Lung (tissue), 12 donors: ENCODE data around the gene CFAP58. TPM values are rescaled to one million over a fixed set of nuclear protein-coding genes. Genes with fewer than 3 reads are reported as not detected.
A peak's percentile ranks its signal among the peaks of the same experiment; 100 is the strongest.

ENCODE experiments used
- ATAC-seq: fragments of 200-7000 bp; cut with Tn5 transposase; one replicate; pipeline ENCODE4 v1.9.1; 2020; ENCODE audit warnings: moderate number of reproducible peaks; ENCODE audit not compliant: insufficient read depth, low FRiP score
- DNase-seq, 3 donors: peaks; one replicate each; pipeline ENCODE4 v3.0.0-alpha.2; 2013 to 2017
- H3K27ac ChIP-seq, 2 donors: one replicate each; pipeline ENCODE4 v1.5.1; 2013; ENCODE audit warnings: mild to moderate bottlenecking in 2 of 2, moderate library complexity in 2 of 2, control low read depth in 1 of 2, inconsistent platforms in 1 of 2, low read depth in 1 of 2, low read length in 1 of 2
- H3K27me3 ChIP-seq, 3 donors: one replicate each; pipeline ENCODE4 v1.5.1; 2013; ENCODE audit warnings: low read length in 2 of 3; ENCODE audit not compliant: control insufficient read depth in 3 of 3, insufficient read depth in 3 of 3
- H3K36me3 ChIP-seq, 4 donors: one replicate each; pipeline ENCODE4 v1.5.1; 2013; ENCODE audit warnings: low read length in 4 of 4, mild to moderate bottlenecking in 1 of 4, moderate library complexity in 1 of 4; ENCODE audit not compliant: control insufficient read depth in 4 of 4, insufficient read depth in 4 of 4
- H3K4me1 ChIP-seq, 5 donors: one replicate each; pipeline ENCODE4 v1.5.1; 2013; ENCODE audit warnings: low read length in 5 of 5, mild to moderate bottlenecking in 2 of 5, moderate library complexity in 1 of 5; ENCODE audit not compliant: control insufficient read depth in 5 of 5, insufficient read depth in 5 of 5
- H3K4me3 ChIP-seq: one replicate; pipeline ENCODE4 v1.5.1; 2013; ENCODE audit warnings: mild to moderate bottlenecking, control low read depth, moderate library complexity
- H3K9ac ChIP-seq, 2 donors: one replicate each; pipeline ENCODE4 v1.5.1; 2013; ENCODE audit warnings: low read length in 2 of 2, control low read depth in 1 of 2; ENCODE audit not compliant: insufficient read depth in 1 of 2
- H3K9me3 ChIP-seq, 4 donors: one replicate each; pipeline ENCODE4 v1.5.1; 2013; ENCODE audit warnings: low read length in 3 of 4, mild to moderate bottlenecking in 1 of 4, moderate library complexity in 1 of 4; ENCODE audit not compliant: control insufficient read depth in 4 of 4, insufficient read depth in 3 of 4
- WGBS, 2 donors: extraction: QIAGEN DNeasy Blood & Tissue Kit; methylation state at CpG; one replicate each; pipeline ENCODE4 v1.1.7; 2013; 5-methylcytosine and 5-hydroxymethylcytosine counted together
- polyA plus RNA-seq, 2 donors: library from polyadenylated mRNA; stranded (reverse); fragments of 200-250 nt; gene quantifications; one replicate each; pipeline ENCODE4 v1.2.1, GENCODE V29; 2013
- total RNA-seq, 2 donors: library from RNA; depleted of rRNA in 1 of 2; stranded (reverse); fragments of >200 nt in 1 of 2; gene quantifications; one replicate each; pipeline ENCODE4 v1.2.1, GENCODE V29; 2014 to 2021
- TF ChIP-seq, protein P1 (sequence below): IDR thresholded peaks from 2 replicates; pipeline ENCODE4 v1.5.1; 2012; ENCODE audit warnings: mild to moderate bottlenecking; ENCODE audit errors: control extremely low read depth, extremely low read depth
- donor health status: control.
- donor health status: control.
- donor health status: Bipolar disorder and iron deficiency.
- donor health status: healthy.
- donor health status: DM: yes; HTN: yes; CAD: no.

CFAP58 gene
- total and polyA plus RNA-seq, 4 donors = 1.4 to 5.4 (median 3.6) TPM

DNA sequence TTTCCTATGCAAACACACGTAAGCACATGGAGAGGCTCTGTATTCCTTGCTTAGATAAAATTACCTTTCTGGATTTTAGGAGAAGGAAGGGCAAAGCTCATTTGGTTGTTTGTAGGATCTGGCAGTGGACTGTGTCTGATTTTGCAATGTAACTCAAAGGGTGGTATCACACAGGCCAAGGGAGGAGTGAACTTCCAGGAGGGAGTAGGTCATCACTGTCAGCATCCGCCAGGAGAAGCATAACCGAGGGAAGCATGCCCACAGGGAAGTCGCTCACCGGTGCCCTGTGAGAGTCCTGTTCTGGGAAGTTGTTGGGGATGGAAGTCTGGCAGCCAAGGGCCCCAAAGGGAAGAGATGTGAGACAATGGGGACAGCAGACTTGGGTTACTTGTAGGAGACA is 74.4 kb downstream of the CFAP58 start:
- no peaks in the 10 kb centered on the region for H3K36me3 ChIP-seq
- WGBS, 2 donors = 78 to 94% methylated on average over 5 of the region's 5 CpGs
- H3K27me3 ChIP-seq = peaks cover 0 to 3% (median 3%) of the 10 kb centered on the region in 3 donors
- peaks cover 0 to 5% (median 0%) of the 10 kb centered on the region in 5 donors for H3K4me1 ChIP-seq
- H3K9me3 ChIP-seq = peaks cover 0 to 2% (median 0%) of the 10 kb centered on the region in 4 donors
- H3K9ac ChIP-seq = no peak overlapping the region
- DNase-seq = no peak
- TF ChIP-seq, protein P1, sequence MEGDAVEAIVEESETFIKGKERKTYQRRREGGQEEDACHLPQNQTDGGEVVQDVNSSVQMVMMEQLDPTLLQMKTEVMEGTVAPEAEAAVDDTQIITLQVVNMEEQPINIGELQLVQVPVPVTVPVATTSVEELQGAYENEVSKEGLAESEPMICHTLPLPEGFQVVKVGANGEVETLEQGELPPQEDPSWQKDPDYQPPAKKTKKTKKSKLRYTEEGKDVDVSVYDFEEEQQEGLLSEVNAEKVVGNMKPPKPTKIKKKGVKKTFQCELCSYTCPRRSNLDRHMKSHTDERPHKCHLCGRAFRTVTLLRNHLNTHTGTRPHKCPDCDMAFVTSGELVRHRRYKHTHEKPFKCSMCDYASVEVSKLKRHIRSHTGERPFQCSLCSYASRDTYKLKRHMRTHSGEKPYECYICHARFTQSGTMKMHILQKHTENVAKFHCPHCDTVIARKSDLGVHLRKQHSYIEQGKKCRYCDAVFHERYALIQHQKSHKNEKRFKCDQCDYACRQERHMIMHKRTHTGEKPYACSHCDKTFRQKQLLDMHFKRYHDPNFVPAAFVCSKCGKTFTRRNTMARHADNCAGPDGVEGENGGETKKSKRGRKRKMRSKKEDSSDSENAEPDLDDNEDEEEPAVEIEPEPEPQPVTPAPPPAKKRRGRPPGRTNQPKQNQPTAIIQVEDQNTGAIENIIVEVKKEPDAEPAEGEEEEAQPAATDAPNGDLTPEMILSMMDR = no peak
- ATAC-seq = no peak
- H3K4me3 ChIP-seq = no peak overlapping the region
- no peak overlapping the region for H3K27ac ChIP-seq

GRCh38 chr10:104429846-104430245 is 76.2 kb downstream of the CFAP58 start:
- ATAC-seq = no peak
- Histone ChIP-seq H3K9ac (no peak overlapping the region), H3K27ac (no peak overlapping the region), H3K27me3 (peaks cover 0 to 3% (median 3%) of the 10 kb centered on the region in 3 donors), H3K4me3 (no peak overlapping the region), H3K4me1 (no peaks in the 10 kb centered on the region), H3K9me3 (peaks cover 0 to 2% (median 0%) of the 10 kb centered on the region in 4 donors), H3K36me3 (no peaks in the 10 kb centered on the region)
- TF ChIP-seq, protein P1 = no peak
- DNase-seq = no peak
- WGBS, 2 donors = 49% methylated on average over 3 of the region's 3 CpGs

DNA sequence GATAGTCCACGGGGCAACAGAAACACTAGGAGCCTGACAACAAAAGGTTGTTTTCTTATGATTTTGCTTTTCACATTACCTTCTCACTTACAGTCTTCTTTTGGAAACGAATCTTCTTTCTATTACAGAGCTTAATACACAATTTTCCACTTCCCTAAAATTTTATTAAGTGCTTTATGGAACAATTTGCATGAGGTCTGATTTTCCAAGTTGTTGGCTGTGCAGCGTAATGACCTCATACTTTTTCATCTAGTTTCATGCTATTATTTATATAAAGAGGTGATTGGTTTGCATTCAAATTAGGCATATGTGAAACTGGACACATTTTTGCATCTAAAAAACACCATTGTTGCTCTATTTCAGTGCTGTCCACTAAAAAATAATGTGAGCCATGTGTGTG is 76.7 kb downstream of the CFAP58 start:
- H3K27me3 ChIP-seq = peaks cover 0 to 3% (median 3%) of the 10 kb centered on the region in 3 donors
- TF ChIP-seq, protein P1 = no peak
- H3K27ac ChIP-seq = no peak overlapping the region
- H3K4me1 ChIP-seq = no peaks in the 10 kb centered on the region
- ATAC-seq (no peak), DNase-seq (no peak)
- 68% methylated on average over 3 of the region's 3 CpGs for WGBS, 2 donors
- H3K36me3 ChIP-seq = no peaks in the 10 kb centered on the region
- peaks cover 0 to 2% (median 0%) of the 10 kb centered on the region in 4 donors for H3K9me3 ChIP-seq
- no peak overlapping the region for H3K4me3 ChIP-seq
- no peak overlapping the region for H3K9ac ChIP-seq

GRCh38 chr10:104433669-104434068 is 80.0 kb downstream of the CFAP58 start:
- H3K4me1 ChIP-seq = no peaks in the 10 kb centered on the region
- H3K4me3 ChIP-seq = no peak overlapping the region
- TF ChIP-seq, protein P1 = no peak
- peaks cover 0 to 3% (median 0%) of the 10 kb centered on the region in 4 donors for H3K9me3 ChIP-seq
- H3K9ac ChIP-seq = no peak overlapping the region
- H3K36me3 ChIP-seq = no peaks in the 10 kb centered on the region
- WGBS, 2 donors = 72 to 81% methylated on average over 3 of the region's 3 CpGs
- H3K27me3 ChIP-seq = peaks cover 0 to under 1% (median 0%) of the 10 kb centered on the region in 3 donors
- DNase-seq (peak in 2 of 3 donors; percentile 55 to 80), ATAC-seq (no peak)
- H3K27ac ChIP-seq = no peak overlapping the region
